ENCODE results near the gene PLD1.

Gene PLD1

DNA sequence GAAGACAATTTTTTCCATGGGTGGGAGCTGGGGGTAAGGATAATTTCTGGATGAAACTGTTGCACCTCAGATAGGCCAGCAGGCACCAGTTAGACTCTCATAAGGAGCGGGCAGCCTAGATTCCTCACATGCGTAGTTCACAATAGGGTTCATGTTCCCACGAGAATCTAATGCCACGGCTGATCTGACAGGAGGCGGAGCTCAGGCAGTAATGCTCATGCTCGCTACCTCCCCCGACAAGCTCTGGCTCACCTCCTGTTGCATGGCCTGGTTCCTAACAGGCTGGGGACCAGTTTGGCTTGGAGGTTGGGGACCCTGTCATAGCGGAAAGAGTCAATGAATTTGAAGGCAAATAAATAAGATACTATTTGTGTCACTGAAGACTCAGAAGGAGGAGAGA, 105.5 kb downstream of the PLD1 start:
- H3K36me3 ChIP-seq (ENCODE audit: low read depth), result no peaks in the 10 kb centered on the region
- H3K27ac ChIP-seq (ENCODE audit: poor library complexity, severe bottlenecking), result no peak overlapping the region
- no peaks in the 10 kb centered on the region for H3K4me1 ChIP-seq (ENCODE audit: insufficient read depth, poor library complexity, severe bottlenecking)
- H3K9me3 ChIP-seq (ENCODE audit: severe bottlenecking), result no peaks in the 10 kb centered on the region
- TF ChIP-seq, protein P1, sequence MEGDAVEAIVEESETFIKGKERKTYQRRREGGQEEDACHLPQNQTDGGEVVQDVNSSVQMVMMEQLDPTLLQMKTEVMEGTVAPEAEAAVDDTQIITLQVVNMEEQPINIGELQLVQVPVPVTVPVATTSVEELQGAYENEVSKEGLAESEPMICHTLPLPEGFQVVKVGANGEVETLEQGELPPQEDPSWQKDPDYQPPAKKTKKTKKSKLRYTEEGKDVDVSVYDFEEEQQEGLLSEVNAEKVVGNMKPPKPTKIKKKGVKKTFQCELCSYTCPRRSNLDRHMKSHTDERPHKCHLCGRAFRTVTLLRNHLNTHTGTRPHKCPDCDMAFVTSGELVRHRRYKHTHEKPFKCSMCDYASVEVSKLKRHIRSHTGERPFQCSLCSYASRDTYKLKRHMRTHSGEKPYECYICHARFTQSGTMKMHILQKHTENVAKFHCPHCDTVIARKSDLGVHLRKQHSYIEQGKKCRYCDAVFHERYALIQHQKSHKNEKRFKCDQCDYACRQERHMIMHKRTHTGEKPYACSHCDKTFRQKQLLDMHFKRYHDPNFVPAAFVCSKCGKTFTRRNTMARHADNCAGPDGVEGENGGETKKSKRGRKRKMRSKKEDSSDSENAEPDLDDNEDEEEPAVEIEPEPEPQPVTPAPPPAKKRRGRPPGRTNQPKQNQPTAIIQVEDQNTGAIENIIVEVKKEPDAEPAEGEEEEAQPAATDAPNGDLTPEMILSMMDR (IDR thresholded peaks at IDR 0.05; ENCODE audit: poor library complexity, severe bottlenecking), result no peak
- H3K4me3 ChIP-seq (ENCODE audit: severe bottlenecking), result no peak overlapping the region
- no peak for ATAC-seq (ENCODE audit: low read depth)
- H3K27me3 ChIP-seq (ENCODE audit: insufficient read depth, poor library complexity, severe bottlenecking), result no peaks in the 10 kb centered on the region
- no peak for DNase-seq (ENCODE audit: low spot score)

DNA sequence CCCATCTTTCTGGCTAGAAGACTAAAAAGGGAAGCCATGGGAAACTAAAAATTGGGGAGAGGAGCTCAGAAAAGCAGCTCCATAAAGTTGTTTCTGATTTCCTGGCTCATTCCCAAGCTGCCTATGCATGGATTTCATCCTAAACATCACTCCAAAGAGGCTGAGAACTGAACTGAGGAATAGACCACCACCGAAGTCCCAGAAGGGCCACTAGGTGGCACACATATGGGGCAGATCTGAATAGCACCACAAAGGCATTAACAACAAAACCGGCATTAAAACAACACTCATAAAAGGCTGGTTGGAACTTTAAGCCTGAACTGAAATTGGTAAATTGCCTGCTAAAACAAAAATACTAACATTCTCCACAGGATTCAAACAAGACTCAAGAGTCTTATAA, 106.3 kb downstream of the PLD1 start:
- Histone ChIP-seq H3K27ac (ENCODE audit: poor library complexity, severe bottlenecking) (no peak overlapping the region), H3K36me3 (ENCODE audit: low read depth) (no peaks in the 10 kb centered on the region), H3K4me1 (ENCODE audit: insufficient read depth, poor library complexity, severe bottlenecking) (no peaks in the 10 kb centered on the region), H3K27me3 (ENCODE audit: insufficient read depth, poor library complexity, severe bottlenecking) (no peaks in the 10 kb centered on the region), H3K9me3 (ENCODE audit: severe bottlenecking) (no peaks in the 10 kb centered on the region), H3K4me3 (ENCODE audit: severe bottlenecking) (no peak overlapping the region)
- TF ChIP-seq, protein P1 (IDR thresholded peaks at IDR 0.05; ENCODE audit: poor library complexity, severe bottlenecking), result peak; percentile 67
- ATAC-seq (ENCODE audit: low read depth), result peak; percentile 53; the same call in 2 of the 3 replicates
- no peak for DNase-seq (ENCODE audit: low spot score)

DNA sequence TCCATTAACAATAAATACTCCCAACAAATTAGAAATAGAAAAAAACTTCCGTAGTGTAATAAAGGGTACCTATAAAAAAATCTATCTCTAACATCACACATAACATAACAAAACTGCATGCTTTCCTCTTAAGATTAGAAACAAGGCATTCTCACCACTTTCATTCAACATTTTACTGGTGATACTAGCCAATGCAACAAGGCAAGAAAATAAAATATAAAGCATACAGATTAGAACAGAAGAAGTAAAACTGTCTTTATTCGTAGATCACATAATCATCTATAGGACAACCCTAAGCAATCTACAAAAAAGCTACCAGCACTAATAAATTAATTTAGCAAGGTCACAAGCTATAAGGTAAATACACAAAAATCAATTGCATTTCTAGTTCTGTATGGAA, 107.1 kb downstream of the PLD1 start:
- no peaks in the 10 kb centered on the region for H3K9me3 ChIP-seq (ENCODE audit: severe bottlenecking)
- H3K27ac ChIP-seq (ENCODE audit: poor library complexity, severe bottlenecking), result no peak overlapping the region
- H3K4me1 ChIP-seq (ENCODE audit: insufficient read depth, poor library complexity, severe bottlenecking), result no peaks in the 10 kb centered on the region
- ATAC-seq (ENCODE audit: low read depth) (no peak), DNase-seq (ENCODE audit: low spot score) (no peak)
- no peaks in the 10 kb centered on the region for H3K27me3 ChIP-seq (ENCODE audit: insufficient read depth, poor library complexity, severe bottlenecking)
- H3K4me3 ChIP-seq (ENCODE audit: severe bottlenecking), result no peak overlapping the region
- TF ChIP-seq, protein P1 (IDR thresholded peaks at IDR 0.05; ENCODE audit: poor library complexity, severe bottlenecking), result no peak
- H3K36me3 ChIP-seq (ENCODE audit: low read depth), result no peaks in the 10 kb centered on the region

DNA sequence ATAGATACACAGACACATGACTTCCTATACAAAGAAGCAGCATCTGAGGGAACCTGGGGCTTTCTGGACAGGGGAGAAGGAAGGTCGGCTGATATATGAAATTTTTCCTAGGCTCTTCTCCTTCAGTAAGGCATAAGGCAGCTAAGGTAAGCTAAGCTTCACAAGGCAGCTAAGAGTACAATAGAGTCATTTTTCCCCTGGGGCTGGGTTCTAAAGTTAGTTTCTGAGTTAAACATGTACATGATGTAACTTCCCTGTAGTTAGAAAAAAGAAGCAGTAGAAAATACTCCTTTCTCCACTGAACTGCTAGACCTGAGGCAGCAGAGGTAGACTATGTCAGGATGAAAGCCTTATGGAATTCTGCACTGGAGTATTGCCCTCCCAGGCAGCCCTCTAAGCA, 109.6 kb downstream of the PLD1 start:
- Histone ChIP-seq H3K27me3 (ENCODE audit: insufficient read depth, poor library complexity, severe bottlenecking) (no peaks in the 10 kb centered on the region), H3K4me1 (ENCODE audit: insufficient read depth, poor library complexity, severe bottlenecking) (no peaks in the 10 kb centered on the region), H3K36me3 (ENCODE audit: low read depth) (no peaks in the 10 kb centered on the region), H3K9me3 (ENCODE audit: severe bottlenecking) (no peaks in the 10 kb centered on the region), H3K4me3 (ENCODE audit: severe bottlenecking) (no peak overlapping the region), H3K27ac (ENCODE audit: poor library complexity, severe bottlenecking) (no peak overlapping the region)
- no peak for DNase-seq (ENCODE audit: low spot score)
- ATAC-seq (ENCODE audit: low read depth), result no peak
- TF ChIP-seq, protein P1 (IDR thresholded peaks at IDR 0.05; ENCODE audit: poor library complexity, severe bottlenecking), result no peak

DNA sequence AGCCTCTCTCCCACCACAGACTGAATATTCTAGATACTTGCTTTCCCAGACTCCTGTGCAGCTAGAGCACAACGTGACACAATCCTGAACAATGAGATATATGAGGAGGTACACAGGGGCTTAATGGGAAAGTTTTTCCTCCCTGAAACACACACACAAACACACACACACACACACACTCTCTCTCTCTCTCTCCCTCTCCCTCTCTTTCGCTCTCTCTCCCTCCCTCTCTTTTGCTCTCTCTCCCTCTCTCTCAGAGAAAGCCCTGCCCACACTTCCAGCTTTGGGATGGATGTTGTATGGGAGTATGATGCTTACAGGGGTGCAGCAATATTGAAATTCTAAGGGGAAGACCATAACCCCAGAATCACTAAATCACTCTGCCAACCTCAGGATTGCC, 110.1 kb downstream of the PLD1 start:
- H3K27ac ChIP-seq (ENCODE audit: poor library complexity, severe bottlenecking), result no peak overlapping the region
- H3K4me3 ChIP-seq (ENCODE audit: severe bottlenecking), result no peak overlapping the region
- no peaks in the 10 kb centered on the region for H3K36me3 ChIP-seq (ENCODE audit: low read depth)
- no peaks in the 10 kb centered on the region for H3K4me1 ChIP-seq (ENCODE audit: insufficient read depth, poor library complexity, severe bottlenecking)
- no peak for ATAC-seq (ENCODE audit: low read depth)
- TF ChIP-seq, protein P1 (IDR thresholded peaks at IDR 0.05; ENCODE audit: poor library complexity, severe bottlenecking), result no peak
- no peak for DNase-seq (ENCODE audit: low spot score)
- H3K27me3 ChIP-seq (ENCODE audit: insufficient read depth, poor library complexity, severe bottlenecking), result no peaks in the 10 kb centered on the region
- no peaks in the 10 kb centered on the region for H3K9me3 ChIP-seq (ENCODE audit: severe bottlenecking)
